Thymus (tissue), 14 donors: Measurements from ENCODE around the gene PIANP. TPM values are rescaled to one million over a fixed set of nuclear protein-coding genes. Genes with fewer than 3 reads are reported as not detected.
"Not testable (repeated sequence)": the region's sequence is repeated elsewhere in the genome, so short reads cannot be mapped to it uniquely, and the experiment has no call there.

Experiments used
- DNase-seq, 9 donors: peaks; one replicate each; pipeline ENCODE4 v3.0.0-alpha.2; 2013; ENCODE audit warnings: low spot score in 9 of 9, low read depth in 6 of 9, missing footprints in 1 of 9
- H3K27ac ChIP-seq, 2 donors: one replicate each; pipeline ENCODE4 v1.5.1; 2013; ENCODE audit warnings: control low read depth in 1 of 2, low read depth in 1 of 2, low read length in 1 of 2, mild to moderate bottlenecking in 1 of 2, moderate library complexity in 1 of 2
- H3K27me3 ChIP-seq, 2 donors: one replicate each; pipeline ENCODE4 v1.5.1; 2013; ENCODE audit warnings: low read length in 1 of 2; ENCODE audit not compliant: control insufficient read depth in 2 of 2, insufficient read depth in 1 of 2
- H3K36me3 ChIP-seq, 2 donors: one replicate each; pipeline ENCODE4 v1.5.1; 2013; ENCODE audit warnings: low read length in 1 of 2, mild to moderate bottlenecking in 1 of 2, moderate library complexity in 1 of 2; ENCODE audit not compliant: control insufficient read depth in 2 of 2, insufficient read depth in 2 of 2
- H3K4me1 ChIP-seq, 2 donors: one replicate each; pipeline ENCODE4 v1.5.1; 2013; ENCODE audit warnings: low read length in 2 of 2; ENCODE audit not compliant: control insufficient read depth in 2 of 2, insufficient read depth in 2 of 2
- H3K4me3 ChIP-seq, 2 donors: one replicate each; pipeline ENCODE4 v1.5.1; 2013; ENCODE audit warnings: low read length in 2 of 2, control low read depth in 1 of 2, mild to moderate bottlenecking in 1 of 2
- H3K9me3 ChIP-seq, 2 donors: one replicate each; pipeline ENCODE4 v1.5.1; 2013; ENCODE audit warnings: low read length in 1 of 2, mild to moderate bottlenecking in 1 of 2; ENCODE audit not compliant: control insufficient read depth in 2 of 2, insufficient read depth in 1 of 2
- WGBS: extraction: QIAGEN DNeasy Blood & Tissue Kit; methylation state at CpG from one replicate; pipeline ENCODE4 v1.1.7; 2013; 5-methylcytosine and 5-hydroxymethylcytosine counted together
- long read RNA-seq, 10 donors: transcript quantifications; one replicate each; lab custom pipeline, GENCODE V29; 2026
- polyA plus RNA-seq: library from polyadenylated mRNA; stranded (reverse); fragments of 200-250 nt; gene quantifications from one replicate; pipeline ENCODE4 v1.2.3, GENCODE V29; 2013
- total RNA-seq: library from RNA; stranded (reverse); fragments of 120-200 nt; gene quantifications from one replicate; pipeline ENCODE4 v1.2.4, GENCODE V29; 2013
- donor health status: healthy.

The PIANP gene, protein sequence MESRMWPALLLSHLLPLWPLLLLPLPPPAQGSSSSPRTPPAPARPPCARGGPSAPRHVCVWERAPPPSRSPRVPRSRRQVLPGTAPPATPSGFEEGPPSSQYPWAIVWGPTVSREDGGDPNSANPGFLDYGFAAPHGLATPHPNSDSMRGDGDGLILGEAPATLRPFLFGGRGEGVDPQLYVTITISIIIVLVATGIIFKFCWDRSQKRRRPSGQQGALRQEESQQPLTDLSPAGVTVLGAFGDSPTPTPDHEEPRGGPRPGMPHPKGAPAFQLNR
- 0.09 TPM for total RNA-seq
- polyA plus RNA-seq: 0.23 TPM
- long read RNA-seq, donor 1: 0 reads
- long read RNA-seq, donor 2: 0 reads
- long read RNA-seq, donor 3: 0 reads
- long read RNA-seq, donor 4: 0 reads
- long read RNA-seq, donor 5: 0 reads
- long read RNA-seq, donor 6: 0 reads
- long read RNA-seq, donor 7: 0 reads
- long read RNA-seq, donor 8: 0 reads
- long read RNA-seq, donor 9: 0 reads
- long read RNA-seq, donor 10: 0 reads

DNA sequence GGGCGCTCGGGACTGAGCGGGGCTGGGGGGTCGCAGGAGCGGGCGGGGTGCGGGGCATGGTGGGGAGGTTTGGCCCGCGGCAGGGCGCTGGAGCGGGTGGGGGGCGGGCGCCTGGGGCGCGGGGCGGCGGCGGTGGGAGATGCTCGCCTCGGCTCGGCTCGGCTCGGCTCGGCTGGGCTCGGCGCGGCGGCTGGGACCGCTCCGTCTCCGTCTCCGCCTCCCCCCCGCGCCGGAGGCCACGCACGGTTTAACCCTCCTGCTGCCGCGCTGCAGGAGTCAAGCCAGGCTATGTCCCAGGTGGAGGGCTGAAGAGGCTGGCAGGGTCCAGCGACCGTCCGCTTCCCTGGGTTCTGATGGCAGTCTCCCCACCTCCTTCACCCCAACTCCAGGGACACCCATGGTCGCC lies at the start of gene PIANP:
TSS of gene PIANP (minus strand) at position 170 of the 406 bp plus-strand sequence. CDS start 2,754 bp downstream, outside the sequence.
- peaks cover 6 to 20% of the 10 kb centered on the region in 2 donors for H3K4me1 ChIP-seq
- H3K9me3 ChIP-seq: peaks cover 0 to 6% of the 10 kb centered on the region in 2 donors
- H3K4me3 ChIP-seq: peak within 1 kb of the TSS in 1 of 2 donors; percentile 51
- no peak within 1 kb of the TSS for H3K27ac ChIP-seq
- WGBS: under 1% methylated on average over 37 of the region's 43 CpGs
- no peaks in the 10 kb centered on the region for H3K36me3 ChIP-seq
- peaks cover 54 to 90% of the 10 kb centered on the region in 2 donors for H3K27me3 ChIP-seq
- peak in 3 of 9 donors; percentile 38 to 65 (median 47) for DNase-seq

DNA sequence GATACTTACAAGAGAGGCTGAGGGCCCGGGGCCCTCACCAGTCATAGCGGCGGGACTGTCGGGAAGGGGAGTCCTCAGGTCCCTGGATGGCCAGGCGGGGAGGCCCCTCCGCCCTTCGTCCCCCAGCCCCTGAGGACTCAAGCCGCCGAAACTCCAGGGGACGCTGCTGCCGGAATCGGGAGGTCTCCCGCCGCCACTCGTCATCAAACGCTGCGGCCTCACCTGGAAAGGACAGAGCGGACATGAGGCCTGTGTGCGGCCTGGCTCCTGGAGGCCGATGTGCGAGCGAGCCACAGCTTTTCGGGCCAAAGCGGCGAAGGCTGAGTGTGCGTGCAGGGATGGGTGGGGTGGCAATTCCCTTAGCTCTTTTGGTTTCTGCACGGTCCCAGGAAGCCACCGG lies 48.1 kb upstream of the PIANP start:
- Histone ChIP-seq H3K4me1 (peaks cover 7 to 35% of the 10 kb centered on the region in 2 donors), H3K36me3 (peaks cover 48 to 63% of the 10 kb centered on the region in 2 donors), H3K4me3 (no peak overlapping the region), H3K9me3 (no peaks in the 10 kb centered on the region), H3K27ac (no peak overlapping the region), H3K27me3 (no peaks in the 10 kb centered on the region)
- 98% methylated on average over 28 of the region's 28 CpGs for WGBS
- no peak for DNase-seq

- Histone ChIP-seq H3K4me3 (no peak overlapping the region), H3K9me3 (no peaks in the 10 kb centered on the region), H3K4me1 (peaks cover 3 to 24% of the 10 kb centered on the region in 2 donors), H3K36me3 (peaks cover 48 to 63% of the 10 kb centered on the region in 2 donors), H3K27ac (no peak overlapping the region), H3K27me3 (no peaks in the 10 kb centered on the region)
- DNase-seq: no peak
- WGBS: 96% methylated on average over 4 of the region's 4 CpGs
Observed at GRCh38 chr12:6747216-6747615, 46.6 kb upstream of the PIANP start.

GRCh38 chr12:6745741-6746525 lies 45.3 kb upstream of the PIANP start:
- no peak overlapping the region for H3K4me3 ChIP-seq
- 43% methylated on average over 13 of the region's 13 CpGs for WGBS
- DNase-seq: peak in 1 of 9 donors; percentile 66
- no peaks in the 10 kb centered on the region for H3K9me3 ChIP-seq
- H3K27me3 ChIP-seq: no peaks in the 10 kb centered on the region
- peaks cover 42 to 55% of the 10 kb centered on the region in 2 donors for H3K36me3 ChIP-seq
- peaks cover 0 to 17% of the 10 kb centered on the region in 2 donors for H3K4me1 ChIP-seq
- H3K27ac ChIP-seq: peak overlapping the region; percentile 52 to 53

GRCh38 chr12:6743300-6743699 lies 42.7 kb upstream of the PIANP start:
- H3K4me3 ChIP-seq, H3K9me3 ChIP-seq, H3K27me3 ChIP-seq, DNase-seq, H3K27ac ChIP-seq: not testable (repeated sequence)
- WGBS: 86% methylated on average over 7 of the region's 7 CpGs
- Histone ChIP-seq H3K4me1 (peaks cover 0 to 17% of the 10 kb centered on the region in 2 donors), H3K36me3 (peaks cover 19 to 28% of the 10 kb centered on the region in 2 donors)

GRCh38 chr12:6742834-6743233 lies 42.2 kb upstream of the PIANP start:
- WGBS: 93% methylated on average over 3 of the region's 3 CpGs

DNA sequence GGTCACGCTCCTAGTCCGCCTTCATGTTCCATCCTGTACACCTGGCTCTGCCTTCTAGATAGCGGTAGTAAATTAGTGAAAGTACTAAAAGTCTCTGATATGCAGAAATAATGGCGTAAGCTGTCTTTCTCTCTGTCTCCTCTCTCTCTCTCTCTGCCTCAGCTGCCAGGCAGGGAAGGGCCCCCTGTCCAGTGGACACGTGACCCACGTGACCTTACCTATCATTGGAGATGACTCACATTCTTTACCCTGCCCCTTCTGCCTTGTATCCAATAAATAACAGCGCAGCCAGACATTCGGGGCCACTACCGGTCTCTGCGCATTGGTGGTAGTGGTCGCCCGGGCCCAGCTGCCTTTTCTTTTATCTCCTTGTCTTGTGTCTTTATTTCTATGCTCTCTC lies 41.5 kb upstream of the PIANP start:
- Histone ChIP-seq H3K36me3 (peaks cover 7 to 16% of the 10 kb centered on the region in 2 donors), H3K4me1 (peaks cover 0 to 17% of the 10 kb centered on the region in 2 donors)
- not testable (repeated sequence) for DNase-seq, H3K27ac ChIP-seq, H3K9me3 ChIP-seq, H3K4me3 ChIP-seq, H3K27me3 ChIP-seq
- 92% methylated on average over 12 of the region's 12 CpGs for WGBS

More at GRCh38 chr12:6742834-6743233, 42.2 kb upstream of the PIANP start:
- H3K4me1 ChIP-seq: peaks cover 0 to 17% of the 10 kb centered on the region in 2 donors
- H3K9me3 ChIP-seq: no peaks in the 10 kb centered on the region
- no peak for DNase-seq
- no peak overlapping the region for H3K27ac ChIP-seq
- H3K36me3 ChIP-seq: peaks cover 14 to 24% of the 10 kb centered on the region in 2 donors
- no peaks in the 10 kb centered on the region for H3K27me3 ChIP-seq
- H3K4me3 ChIP-seq: no peak overlapping the region

GRCh38 chr12:6736754-6737153 lies 36.1 kb upstream of the PIANP start:
- Histone ChIP-seq H3K27ac (no peak overlapping the region), H3K9me3 (no peaks in the 10 kb centered on the region), H3K27me3 (no peaks in the 10 kb centered on the region), H3K36me3 (peaks cover 8 to 11% of the 10 kb centered on the region in 2 donors), H3K4me3 (no peak overlapping the region), H3K4me1 (no peaks in the 10 kb centered on the region)
- no peak for DNase-seq
- WGBS: 98% methylated on average over 5 of the region's 5 CpGs
